ENCODE data around the gene MTHFD2L.
"Not testable (repeated sequence)": the region's sequence is repeated elsewhere in the genome, so short reads cannot be mapped to it uniquely, and the experiment has no call there.

The MTHFD2L gene

DNA sequence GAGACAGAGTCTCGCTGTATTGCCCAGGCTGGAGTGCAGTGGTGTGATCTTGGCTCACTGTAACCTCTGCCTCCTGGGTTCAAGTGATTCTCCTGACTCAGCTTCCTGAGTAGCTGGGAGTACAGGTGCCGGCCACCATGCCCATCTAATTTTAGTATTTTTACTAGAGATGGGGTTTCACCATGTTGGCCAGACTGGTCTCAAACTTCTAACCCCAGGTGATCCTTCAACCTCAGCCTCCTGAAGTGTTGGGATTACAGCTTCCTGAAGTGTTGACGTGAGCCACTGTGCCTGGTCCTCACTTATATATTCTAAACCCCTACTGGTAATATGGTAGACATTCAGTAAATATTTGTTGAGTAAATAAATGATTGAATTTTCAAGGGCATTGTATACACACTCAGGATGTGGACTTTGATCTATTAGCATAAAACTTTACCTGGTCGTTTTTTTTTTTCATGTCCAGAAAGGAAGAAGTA, 33.0 kb downstream of the MTHFD2L start:
- DNase-seq: no peak

DNA sequence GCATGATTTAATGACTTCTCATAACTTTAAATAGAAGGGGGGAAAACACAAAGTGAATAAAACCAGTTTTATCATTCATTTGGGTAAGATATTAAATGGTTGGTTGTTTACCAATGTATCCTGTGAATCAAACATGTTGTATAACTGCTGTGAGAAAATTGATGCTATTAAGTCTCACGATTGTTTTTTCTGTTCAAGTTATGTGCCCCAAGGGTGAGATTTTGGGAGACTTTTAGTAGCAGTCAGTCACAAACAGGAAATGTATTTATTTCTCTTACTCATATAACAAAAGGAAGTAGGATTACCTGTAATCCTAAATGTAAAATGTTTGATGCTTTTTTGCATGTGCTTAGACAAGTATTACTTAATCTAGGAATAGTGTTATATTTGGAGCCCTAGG, 39.2 kb downstream of the MTHFD2L start:
- no peak for DNase-seq

DNA sequence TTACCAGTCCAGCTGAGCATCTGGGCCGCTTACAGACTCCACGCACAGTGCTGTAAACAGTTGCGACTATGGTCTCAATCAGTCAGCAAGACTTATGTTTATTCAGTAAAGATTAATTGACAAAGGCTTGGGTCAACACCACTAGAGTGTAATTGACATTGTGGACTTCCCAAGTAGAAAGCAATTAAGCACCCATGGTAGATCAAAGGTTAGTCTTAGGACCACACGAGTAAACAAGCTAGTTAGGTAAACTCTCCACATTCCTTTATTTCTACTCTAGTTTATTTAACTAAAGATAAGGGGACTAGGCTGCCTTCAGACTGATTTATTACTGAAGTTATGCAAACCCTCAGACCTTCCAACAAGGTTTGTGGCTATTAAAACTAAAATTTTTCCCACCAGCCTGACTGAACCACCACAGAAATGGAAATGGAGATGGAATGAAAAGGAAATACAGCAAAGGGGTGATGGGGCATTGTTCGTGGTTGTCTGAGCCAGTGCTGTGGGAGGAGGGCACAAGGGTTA, 44.2 kb downstream of the MTHFD2L start:
- DNase-seq: no peak

DNA sequence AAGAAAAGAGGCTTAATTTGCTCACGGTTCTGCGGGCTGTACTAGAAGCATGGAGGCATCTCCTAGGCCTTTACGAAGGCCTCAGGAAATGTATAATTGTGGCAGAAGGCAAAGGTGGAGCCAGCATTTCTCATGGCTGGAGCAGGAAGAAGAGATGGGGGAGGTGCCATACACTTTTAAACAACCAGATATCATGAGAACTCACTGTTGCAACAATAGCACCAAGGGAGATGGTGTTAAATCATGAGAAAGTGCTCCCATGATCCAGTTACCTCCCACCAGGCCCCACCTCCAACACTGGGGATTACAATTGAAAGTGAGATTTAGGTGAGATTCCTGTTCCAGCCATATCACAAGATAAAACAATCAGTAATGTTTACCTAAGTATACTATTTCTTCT, 45.5 kb downstream of the MTHFD2L start:
- no peak for DNase-seq

DNA sequence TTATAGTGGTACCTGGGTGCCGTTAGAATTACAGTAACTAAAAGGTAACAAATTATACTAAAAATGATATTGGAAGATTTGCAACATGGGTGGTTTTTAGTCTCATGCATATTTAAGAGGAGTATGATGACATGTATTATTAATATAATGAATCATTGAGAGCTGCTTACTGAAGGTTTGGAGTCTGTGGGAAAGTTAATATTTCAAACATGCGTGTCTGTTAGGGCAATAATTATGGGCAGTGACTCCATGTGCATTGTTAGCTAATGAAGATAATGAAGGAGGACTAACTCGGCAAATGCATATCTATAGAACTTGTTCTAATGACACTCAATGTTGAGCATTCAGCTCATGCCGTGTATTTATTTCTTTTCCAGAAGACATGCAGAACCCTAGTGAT, 47.1 kb downstream of the MTHFD2L start:
- DNase-seq: no peak

DNA sequence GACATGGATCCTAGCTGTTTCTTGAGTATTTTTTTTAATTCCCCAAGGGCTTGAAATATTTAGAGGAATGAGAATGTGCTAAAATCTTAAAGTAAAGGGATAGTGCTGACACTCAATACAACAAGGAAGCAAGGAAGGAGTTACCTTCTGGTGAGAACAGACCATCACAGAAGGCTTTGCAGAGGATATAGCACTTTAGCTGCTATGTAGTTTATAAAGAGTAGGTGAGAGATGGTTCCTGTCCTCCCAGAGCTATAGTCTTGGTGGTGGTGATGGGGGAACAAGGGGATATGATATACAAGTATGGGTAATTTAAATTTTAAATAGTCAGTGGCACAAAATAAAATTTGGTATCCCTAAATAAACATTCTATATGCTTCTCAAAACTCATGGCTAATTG, 47.6 kb downstream of the MTHFD2L start:
- no peak for DNase-seq

DNA sequence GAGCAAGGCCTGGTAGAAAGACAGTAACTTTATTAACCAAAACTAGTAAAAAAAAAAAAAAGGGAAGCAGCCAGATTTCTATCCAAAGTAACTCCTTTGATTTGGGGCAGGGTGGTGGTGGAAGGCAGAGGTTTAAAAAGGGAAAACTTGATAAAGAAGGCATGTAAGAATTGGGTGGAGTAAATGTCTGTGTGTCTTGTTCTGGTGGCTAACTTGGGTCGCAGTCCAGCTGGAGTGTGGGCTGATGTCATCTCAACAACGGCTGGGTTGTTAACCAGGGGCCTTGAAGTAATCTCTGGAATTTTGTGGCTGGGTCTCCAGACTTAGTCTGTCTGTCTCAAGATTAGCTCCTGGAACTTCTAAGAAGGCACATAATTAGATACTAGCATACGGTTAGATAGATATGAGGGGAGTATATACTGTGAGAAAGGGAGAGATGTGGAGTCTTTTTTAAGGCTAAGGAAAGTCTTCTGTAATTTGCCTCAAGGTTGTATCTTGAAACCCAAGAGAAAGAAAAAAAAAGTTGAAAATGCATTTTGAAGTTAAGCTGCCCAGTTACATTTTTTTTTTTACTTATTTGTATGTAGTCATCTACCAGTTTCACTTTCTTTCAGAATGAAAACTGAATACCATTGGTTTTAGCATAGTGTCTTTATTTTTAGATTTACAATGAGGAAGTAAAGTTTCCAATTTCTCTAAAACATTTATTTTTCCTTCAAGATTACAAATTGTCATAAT, 48.3 kb downstream of the MTHFD2L start:
- no peak for DNase-seq

DNA sequence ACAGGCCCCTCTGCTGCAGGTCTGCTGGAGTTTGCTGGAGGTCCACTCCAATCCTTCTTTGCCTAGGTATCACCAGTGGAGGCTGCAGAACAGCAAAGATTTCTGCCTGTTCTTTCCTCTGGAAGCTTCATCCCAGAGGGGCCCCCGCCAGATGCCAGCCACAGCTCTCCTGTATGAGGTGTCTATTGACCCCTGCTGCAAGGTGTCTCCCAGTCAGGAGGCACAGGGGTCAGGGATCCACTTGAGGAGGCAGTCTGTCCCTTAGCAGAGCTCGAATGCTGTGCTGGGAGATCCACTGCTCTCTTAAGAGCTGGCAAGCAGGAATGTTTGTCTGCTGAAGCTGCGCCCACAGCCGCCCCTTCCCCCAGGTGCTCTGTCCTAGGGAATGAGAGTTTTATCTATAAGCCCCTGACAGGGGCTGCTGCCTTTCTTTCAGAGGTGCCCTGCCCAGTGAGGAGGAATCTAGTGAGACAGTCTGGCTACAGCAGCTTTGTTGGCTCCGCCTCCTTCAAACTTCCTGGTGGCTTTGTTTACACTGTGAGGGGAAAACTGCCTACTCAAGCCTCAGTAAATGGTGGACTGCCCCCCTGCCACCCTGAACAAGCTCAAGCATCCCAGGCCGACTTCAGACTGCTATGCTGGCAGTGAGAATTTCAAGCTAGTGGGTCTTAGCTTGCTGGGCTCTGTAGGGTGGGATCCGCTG, 56.7 kb downstream of the MTHFD2L start:
- not testable (repeated sequence) for DNase-seq

DNA sequence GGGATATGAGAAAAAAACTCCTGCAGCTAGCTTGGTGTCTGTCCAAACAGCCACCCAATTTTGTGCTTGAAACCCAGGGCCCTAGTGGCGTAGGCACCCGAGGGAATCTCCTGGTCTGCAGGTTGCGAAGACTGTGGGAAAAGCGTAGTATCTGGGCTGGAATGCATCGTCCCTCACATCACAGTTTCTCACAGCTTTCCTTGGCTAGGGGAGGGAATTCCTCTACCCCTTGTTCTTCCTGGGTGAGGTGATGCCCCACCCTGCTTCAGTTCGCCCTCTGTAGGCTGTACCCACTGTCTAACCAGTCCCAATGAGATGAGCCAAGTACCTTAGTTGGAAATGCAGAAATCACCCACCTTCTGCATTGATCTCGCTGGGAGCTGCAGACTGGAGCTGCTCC, 57.3 kb downstream of the MTHFD2L start:
- not testable (repeated sequence) for DNase-seq

DNA sequence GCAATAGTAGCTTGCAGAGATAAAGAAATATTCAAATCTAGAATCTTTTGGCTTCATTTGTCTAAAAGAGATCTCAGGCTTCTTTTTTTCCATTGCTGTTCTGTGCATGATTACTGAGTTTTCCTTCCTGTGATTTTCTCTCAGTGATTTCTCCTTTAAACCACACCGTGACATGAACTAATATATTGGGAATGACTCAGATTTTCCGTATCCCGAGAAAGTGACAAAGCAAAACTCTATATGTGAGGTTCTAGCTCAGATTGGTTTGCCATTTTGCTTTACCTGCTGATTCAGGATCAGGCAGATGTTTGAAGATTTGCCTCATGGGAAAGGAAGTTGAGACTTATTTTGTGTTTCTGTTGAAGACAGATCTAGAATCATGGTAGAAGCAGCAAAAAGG, 59.4 kb downstream of the MTHFD2L start:
- no peak for DNase-seq

DNA sequence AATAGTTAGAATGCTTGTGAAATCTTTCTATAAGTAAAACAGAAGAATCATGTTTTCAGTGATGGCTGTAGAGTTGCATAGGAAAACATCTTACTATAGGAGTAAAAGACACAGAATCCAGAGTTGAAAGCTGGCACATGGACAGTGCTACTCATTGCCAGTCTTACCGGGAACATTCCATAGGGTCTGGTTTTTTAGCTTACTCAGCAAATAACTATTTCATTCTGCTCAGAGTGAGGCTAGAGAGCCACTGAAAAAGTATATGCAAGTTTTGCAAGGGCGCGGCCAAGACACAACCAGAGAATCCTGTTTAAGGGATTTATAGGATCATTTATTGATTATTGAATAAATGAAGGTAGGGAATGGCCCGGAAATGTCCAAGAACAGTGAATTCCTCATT, 60.3 kb downstream of the MTHFD2L start:
- DNase-seq: no peak

DNA sequence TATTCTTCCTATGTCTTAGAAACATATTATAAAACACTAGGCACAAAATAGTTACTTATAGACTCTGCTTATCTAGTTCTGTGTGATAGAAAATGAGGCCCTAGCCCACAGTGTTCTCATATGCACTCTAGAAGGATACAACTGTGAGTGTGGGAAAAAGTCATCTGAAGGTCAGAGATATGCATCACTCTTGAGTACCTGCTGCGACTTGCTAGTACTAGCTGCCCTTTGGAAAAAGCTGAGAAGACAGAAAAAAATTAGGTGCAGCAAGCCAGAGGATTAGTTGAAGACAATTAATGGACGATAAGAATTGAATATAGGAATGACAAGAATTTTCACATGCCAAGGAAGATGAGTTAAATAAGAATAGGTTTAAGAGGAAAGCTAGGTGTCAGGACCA, 61.3 kb downstream of the MTHFD2L start:
- DNase-seq: no peak

DNA sequence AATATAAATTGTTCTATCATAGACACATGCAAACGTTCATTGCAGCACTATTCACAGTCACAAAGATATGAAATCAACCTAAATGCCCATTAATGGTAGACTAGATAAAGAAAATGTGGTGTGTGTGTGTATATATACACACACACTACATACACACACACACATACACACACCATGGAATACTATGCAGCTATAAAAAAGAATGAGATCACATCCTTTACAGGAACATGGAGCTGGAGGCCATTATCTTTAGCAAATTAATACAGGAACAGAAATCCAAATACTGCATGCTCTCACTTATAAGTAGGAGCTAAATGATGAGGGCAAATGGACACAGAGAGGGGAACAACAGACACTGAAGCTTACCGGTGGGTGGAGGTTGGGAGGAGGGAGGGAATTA, 65.2 kb downstream of the MTHFD2L start:
- DNase-seq: no peak

DNA sequence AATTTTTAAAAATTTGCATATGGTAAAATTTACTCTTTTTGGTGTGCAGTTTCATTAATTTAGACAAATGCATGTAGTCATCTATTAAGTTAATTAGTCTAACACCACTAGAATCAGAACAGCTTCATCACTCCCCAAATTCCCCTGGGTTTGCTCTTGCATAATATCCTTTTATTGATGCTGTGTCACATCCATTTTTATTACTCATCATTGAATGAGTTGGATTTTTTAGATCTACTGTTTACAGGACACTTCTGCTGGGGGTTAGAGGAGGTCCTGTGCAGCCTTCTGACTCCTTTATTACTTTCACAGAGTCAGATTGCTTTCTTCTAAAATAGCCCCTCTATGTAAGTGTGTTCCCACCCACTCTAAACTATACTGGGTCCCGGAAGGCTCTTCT, 65.9 kb downstream of the MTHFD2L start:
- no peak for DNase-seq

DNA sequence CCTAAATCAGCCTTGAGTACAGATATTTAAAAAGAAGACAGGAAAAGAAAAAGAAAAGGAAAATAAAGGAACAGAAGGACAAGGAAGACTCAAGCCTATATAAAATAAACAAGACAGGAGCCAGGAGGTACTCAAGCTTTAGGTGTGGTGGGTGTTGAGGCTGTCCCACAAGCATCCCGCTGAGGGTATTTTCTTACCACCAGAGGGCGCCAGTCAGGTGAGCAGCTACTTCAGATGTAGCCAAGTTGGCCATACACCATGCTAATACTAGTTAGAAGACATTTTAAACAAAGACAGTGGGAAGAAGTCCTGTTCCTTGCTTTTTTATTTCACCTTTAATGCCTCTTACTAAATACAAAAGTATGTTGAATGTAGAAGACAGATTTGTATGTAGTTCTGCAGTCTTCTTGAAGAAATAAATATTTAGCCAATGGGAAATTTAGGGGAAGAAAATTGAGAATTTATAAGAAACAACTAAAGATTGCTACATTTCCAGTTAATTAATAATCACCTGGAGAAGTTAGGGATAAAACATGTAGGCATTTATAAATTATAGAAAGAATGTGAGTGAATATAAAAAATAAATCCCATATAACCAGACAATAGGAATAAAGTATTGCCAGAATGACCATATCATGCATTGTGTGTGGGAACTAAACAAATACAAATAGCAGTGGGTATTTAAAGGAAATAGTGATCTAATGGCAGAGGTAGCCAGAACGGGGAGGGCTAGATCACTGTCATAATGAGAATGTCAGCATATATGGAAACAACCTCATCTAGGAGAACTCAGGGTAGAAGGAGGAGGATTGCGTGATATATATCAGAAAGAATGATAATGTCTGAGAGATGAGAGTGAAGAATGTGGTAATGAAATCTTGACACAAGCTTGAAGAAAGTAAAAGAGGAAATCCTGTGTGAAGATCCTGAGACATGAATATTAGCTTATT, 71.0 kb downstream of the MTHFD2L start:
- peak; percentile 77 to 80 for DNase-seq

DNA sequence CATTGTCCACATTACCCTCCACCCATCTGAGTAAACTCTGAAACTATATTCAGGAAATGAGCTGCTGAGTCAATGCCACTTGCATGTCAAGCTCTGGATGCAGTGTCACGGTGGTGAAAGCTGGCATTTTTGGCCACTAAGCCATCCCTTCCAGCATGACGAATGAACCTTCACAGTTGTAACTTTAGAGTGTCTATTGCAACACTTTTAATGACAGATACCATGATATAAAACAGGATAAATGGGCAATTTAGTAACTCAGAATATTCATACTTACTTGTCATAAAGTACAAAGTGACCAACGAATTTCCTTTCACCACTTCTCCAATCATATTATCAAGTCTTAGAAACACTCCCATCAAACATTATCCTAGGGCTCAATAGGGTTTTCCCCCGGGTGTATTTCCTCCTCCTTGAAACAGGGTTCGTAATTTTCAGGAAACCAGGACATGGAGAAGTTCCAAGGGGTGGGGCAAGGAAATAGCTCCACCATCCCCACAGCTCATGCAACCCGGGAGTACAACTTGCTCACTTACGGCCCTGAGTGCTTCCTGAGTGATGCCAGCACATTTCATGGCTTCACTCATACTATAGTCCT, 73.1 kb downstream of the MTHFD2L start:
- DNase-seq: no peak

DNA sequence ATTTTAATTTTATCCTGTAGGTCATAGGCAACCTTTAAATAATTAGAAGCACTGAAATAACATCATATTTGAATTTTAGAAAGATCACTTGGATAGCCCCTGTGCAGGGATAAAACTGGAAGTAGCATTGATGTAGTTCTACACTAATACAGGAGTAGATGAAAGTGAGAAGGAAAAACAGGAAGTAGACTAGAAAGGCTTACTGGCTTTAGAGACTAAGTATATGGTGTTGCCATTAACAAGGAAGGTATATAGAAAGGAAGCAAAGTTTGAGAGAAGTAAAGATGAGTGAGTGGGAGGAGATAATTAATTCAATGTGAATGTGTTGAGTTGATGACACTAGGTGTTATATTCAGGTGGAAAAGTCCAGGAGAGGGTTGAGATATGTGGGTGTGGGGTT, 77.2 kb downstream of the MTHFD2L start:
- DNase-seq: no peak

DNA sequence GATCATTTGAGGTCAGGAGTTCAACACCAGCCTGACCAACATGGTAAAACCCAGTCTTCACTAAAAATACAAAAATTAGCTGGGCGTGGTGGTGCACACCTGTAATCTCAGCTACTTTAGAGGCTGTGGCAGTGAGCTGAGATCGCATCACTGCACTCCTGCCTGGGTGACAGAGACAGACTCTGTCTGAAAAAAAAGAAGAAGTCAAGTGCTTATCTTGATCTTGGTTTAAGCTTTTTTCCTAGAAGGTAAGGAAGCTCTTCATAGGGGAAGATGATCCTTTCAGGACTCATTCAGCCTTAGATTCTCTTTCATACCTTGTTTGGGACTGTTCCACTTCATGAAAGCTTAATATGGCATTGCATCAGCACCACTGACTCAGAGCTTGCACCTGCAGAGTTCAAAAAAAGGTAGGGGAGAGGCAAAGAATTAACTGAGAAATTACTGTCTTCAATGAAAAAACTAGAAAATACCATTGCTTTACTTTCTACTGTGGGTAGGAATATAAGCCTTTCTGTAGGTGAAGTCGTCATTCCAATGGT, 79.6 kb downstream of the MTHFD2L start:
- DNase-seq: no peak

DNA sequence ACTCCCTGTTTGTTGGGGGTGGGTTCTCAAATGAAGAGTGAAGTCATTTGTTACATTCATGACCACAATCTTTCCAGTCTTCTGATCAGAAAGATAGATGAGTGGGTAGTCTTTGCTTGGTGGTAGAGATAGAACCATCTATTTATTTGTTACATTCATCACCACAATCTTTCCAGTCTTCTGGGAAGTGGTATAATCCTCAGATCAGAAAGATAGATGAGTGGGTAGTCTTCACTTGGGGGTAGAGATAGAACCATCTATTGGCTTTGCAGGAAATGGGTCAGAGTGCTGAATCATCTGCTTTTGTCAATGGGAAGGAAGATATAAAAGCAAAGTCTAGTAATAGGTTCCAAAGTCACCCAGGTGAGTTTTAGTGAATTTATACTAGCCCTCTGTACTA, 86.1 kb downstream of the MTHFD2L start:
- DNase-seq: no peak

DNA sequence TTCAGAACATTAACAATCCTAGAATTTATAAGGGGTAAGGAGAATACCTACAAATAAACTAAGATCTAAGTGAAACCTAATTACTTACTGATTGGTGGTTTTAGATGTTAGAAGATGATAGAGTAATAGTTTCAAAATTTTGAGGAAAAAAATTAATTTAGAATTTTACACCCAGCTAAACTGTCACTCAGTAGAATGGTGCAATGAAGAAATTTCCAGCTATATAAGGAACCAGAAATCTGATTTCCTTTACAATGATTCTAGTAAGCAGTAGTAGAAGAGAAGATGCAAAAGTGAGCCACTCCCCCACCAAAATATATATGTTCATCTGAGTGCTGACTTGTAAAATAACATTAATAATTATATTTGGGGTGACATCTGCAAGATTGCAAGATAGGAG, 95.0 kb downstream of the MTHFD2L start:
- no peak for DNase-seq

DNA sequence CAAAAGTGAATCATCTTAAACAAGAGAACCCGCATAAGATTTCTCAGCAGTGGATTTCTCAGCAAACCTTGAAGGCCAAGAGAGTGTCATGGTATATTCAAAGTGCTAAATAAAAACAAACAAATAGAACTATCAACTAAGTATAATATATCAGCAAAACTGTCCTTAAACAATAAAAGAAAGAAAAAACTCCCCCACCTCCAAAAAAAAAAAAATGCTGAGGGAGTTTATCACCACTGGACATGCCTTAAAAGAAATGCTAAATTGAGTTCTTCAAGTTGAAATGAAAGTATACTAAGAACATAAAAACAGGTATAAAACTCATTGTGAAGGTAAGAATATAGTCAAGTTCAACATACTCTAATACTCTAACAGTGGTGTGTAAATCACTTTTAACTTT, 96.5 kb downstream of the MTHFD2L start:
- DNase-seq: no peak

DNA sequence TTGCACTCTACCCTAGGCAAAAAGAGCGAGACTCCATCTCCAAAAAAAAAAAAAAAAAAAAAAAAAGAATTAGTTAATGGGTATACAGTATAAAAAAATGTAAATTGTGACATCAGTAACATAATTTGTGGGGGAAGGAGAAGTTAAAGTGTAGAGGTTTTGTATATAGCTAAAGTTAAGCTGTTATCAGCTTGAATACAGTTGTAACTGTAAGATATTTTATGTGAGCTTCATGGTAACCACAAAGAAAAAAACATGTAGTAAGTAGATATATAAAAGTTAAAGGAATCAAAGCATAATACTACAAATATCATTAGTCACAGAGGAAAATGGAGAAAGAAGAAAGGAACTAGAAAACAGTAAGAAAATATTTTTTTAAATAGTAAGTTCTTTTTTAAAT, 97.2 kb downstream of the MTHFD2L start:
- DNase-seq: no peak

DNA sequence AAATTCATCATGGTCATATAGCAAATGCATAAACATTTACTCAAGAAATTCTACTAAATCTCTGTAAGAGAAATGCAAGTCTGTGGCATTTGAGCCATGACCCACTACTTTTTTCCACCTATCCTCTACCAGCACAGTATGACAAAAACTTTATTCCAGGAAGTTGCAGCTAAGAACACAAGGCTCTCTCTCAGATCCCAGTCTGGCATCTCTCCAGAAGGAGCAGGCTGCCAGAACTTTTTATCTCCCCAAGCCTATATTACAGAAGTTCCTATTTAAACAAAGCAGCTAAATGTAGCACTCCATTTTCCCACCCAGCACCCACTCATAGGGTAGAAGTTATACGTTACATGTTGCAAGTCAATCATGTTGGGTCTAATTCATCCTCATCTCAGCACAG, 101.0 kb downstream of the MTHFD2L start:
- no peak for DNase-seq

Data from stimulated activated CD4-positive, alpha-beta T cell treated with anti-CD3 and anti-CD28 coated beads, Interleukin-2, amount 100 ng/mL, for 24 hours (primary cell).